K562 (cell line): ENCODE data around the gene TKT. TPM values are rescaled to one million over a fixed set of nuclear protein-coding genes. Genes with fewer than 3 reads are reported as not detected.

Source experiments
- ATF7 ChIP-seq: fragments of 450-650 bp; IDR thresholded peaks from 2 replicates; pipeline ENCODE4 v1.7.1; 2014; ENCODE audit warnings: mild to moderate bottlenecking, moderate library complexity
- BCL6 ChIP-seq: fragments of 250-450 bp; sonication (Bioruptor Pico); IDR thresholded peaks from 2 replicates; pipeline ENCODE4 v1.4.0; 2020
- GATAD2A ChIP-seq: fragments of 450-650 bp; IDR thresholded peaks from 2 replicates; pipeline ENCODE4 v1.6.1; 2017
- KDM4B ChIP-seq, 2 experiments: fragments of 450-650 bp in 1 of 2; sonication (generic) in 1 of 2; IDR thresholded peaks; 2 replicates each; pipeline ENCODE4 v1.6.1; 2016 to 2017; ENCODE audit warnings: borderline replicate concordance in 2 of 2, antibody characterized with exemption in 1 of 2, low read depth in 1 of 2, mild to moderate bottlenecking in 1 of 2
- SOX6 ChIP-seq: fragments of 450-650 bp; IDR thresholded peaks from 2 replicates; pipeline ENCODE4 v1.6.1; 2014; ENCODE audit warnings: mild to moderate bottlenecking
- ZBED1 ChIP-seq: IDR thresholded peaks from 2 replicates; pipeline ENCODE4 v1.6.1; 2014
- ZFP91 ChIP-seq: sonication (generic); formaldehyde crosslinking; IDR thresholded peaks from 2 replicates; pipeline ENCODE4 v1.8.0; 2022; ENCODE audit warnings: mild to moderate bottlenecking, missing genetic modification reagents
- ZNF12 ChIP-seq: sonication (generic); formaldehyde crosslinking; IDR thresholded peaks from 2 replicates; pipeline ENCODE4 v1.4.0; 2020; ENCODE audit warnings: mild to moderate bottlenecking, missing genetic modification reagents
- ZNF347 ChIP-seq: fragments of 450-650 bp; formaldehyde crosslinking; IDR thresholded peaks from 2 replicates; pipeline ENCODE4 v1.4.0; 2020; ENCODE audit warnings: low read depth, mild to moderate bottlenecking, moderate library complexity
- ZNF436 ChIP-seq: fragments of 250-450, 450-650 bp; sonication (Bioruptor Pico); formaldehyde crosslinking; IDR thresholded peaks from 2 replicates; pipeline ENCODE4 v1.7.0; 2020; ENCODE audit warnings: mild to moderate bottlenecking
- ZNF583 ChIP-seq: fragments of 250-450 bp; sonication (Bioruptor Pico); IDR thresholded peaks from 2 replicates; pipeline ENCODE4 v1.4.0; 2020
- ZSCAN29 ChIP-seq: fragments of 450-650 bp; IDR thresholded peaks from 2 replicates; pipeline ENCODE4 v1.6.1; 2017
- polyA plus RNA-seq, 8 experiments: library from polyadenylated mRNA; depleted of rRNA in 4 of 8; stranded (reverse) in 5 of 8; unstranded in 3 of 8; fragments of >200 nt; fragmentation: Nextera tagmentation in 2 of 8; fragmentation: Illumina TruSeq in 1 of 8; extraction: Ambion mirVana in 2 of 8; extraction: Trizol in 1 of 8; gene quantifications; 2 replicates each; pipeline versions ENCODE4 v1.2.1 to v1.2.3, GENCODE V29; 2011 to 2014; ENCODE audit warnings: inconsistent platforms in 1 of 8, missing spikeins in 1 of 8
- total RNA-seq, 7 experiments: library from RNA; depleted of rRNA in 6 of 7; stranded (reverse); fragments of >200 nt in 6 of 7; fragmentation: Illumina TruSeq in 2 of 7; extraction: Trizol in 2 of 7; gene quantifications; 2 replicates each; pipeline versions ENCODE4 v1.2.1 to v1.2.3, GENCODE V29; 2011 to 2021; ENCODE audit warnings: low replicate concordance in 1 of 7
- TF ChIP-seq, protein P1 (sequence below): IDR thresholded peaks from 3 replicates; pipeline ENCODE4 v1.6.1; 2011; ENCODE audit warnings: borderline replicate concordance, mild to moderate bottlenecking; ENCODE audit not compliant: insufficient read length, insufficient read depth
- TF ChIP-seq, protein P2 (sequence below): fragments of 450-650 bp; IDR thresholded peaks from 2 replicates; pipeline ENCODE4 v1.6.1; 2016; ENCODE audit warnings: borderline replicate concordance
- TF ChIP-seq, protein P3 (sequence below), 2 experiments: fragments of 450-650 bp in 1 of 2; IDR thresholded peaks; 2 replicates each; pipeline ENCODE4 v1.6.1; 2011 to 2017; ENCODE audit warnings: low read depth in 2 of 2, antibody characterized with exemption in 1 of 2, borderline replicate concordance in 1 of 2, low read length in 1 of 2, mild to moderate bottlenecking in 1 of 2, mixed read lengths in 1 of 2; ENCODE audit not compliant: control insufficient read depth in 1 of 2
- TF ChIP-seq, protein P4 (sequence below): fragments of 250-450 bp; sonication (Bioruptor Pico); IDR thresholded peaks from 2 replicates; pipeline ENCODE4 v1.5.0; 2020; ENCODE audit warnings: mild to moderate bottlenecking, borderline replicate concordance

Gene TKT
- total and polyA plus RNA-seq, 9 of the 15 experiments (the other 6 are each of a cell fraction or from before 2014, with no cell fraction given), result 58.1 to 401 (median 187) TPM

DNA sequence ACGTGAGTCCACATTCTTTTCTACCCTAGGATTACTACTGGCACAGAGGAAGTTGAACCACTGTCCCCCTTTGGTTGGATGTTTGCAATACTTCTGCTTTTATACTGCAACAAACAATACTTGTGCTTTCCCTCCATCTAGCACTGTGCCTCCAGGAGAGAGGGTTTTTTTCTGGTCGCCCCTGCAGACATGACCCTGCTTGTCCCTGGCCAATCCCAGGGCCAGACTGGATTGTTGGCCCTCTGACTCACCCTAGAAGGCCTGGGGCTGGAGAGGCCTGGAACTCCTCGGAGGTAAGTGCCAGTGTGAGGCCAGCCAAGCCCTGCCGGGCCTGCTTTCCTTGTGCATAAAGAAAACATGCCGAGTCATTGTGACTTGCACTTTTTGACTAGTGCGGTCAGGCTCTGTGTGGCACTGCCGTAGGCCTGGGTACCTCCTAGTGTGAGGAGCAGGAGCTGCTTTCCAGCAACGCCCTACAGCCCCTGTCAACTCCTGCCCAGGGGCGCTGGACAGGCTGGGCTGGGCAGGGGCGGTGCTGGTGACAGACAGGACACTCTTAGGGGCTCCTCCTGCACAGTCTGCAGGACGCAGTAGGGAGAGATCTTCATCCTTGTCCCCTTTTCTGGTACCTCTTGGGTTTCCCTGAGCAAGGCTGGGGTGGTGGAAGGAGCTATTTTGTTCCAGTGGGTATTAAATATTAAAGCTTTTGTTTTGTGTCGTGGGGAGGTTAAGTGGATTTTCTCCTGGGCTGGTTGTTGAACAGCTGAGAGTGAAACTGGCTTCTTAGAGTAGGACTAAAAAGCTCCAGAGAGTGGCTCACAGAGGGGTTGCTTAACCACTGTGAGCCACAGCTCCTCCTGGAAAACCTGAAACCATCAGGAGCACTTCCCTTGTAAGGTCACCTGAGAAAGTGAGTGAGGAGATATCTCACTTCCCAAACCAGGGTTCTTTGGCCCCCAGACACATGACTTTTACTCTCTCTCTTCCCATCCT is 14.4 kb upstream of the TKT start (continued):
- no peak for TF ChIP-seq ZFP91
- TF ChIP-seq SOX6, result peak; percentile 27; the same call in 1 of the 2 replicates
- TF ChIP-seq BCL6 (CRISPR knock-in tag), result no peak; the same call in 1 of the 2 replicates
- TF ChIP-seq ZNF436 (CRISPR knock-in tag), result no peak
- TF ChIP-seq ZNF347 (CRISPR knock-in tag), result no peak
- TF ChIP-seq, protein P1, sequence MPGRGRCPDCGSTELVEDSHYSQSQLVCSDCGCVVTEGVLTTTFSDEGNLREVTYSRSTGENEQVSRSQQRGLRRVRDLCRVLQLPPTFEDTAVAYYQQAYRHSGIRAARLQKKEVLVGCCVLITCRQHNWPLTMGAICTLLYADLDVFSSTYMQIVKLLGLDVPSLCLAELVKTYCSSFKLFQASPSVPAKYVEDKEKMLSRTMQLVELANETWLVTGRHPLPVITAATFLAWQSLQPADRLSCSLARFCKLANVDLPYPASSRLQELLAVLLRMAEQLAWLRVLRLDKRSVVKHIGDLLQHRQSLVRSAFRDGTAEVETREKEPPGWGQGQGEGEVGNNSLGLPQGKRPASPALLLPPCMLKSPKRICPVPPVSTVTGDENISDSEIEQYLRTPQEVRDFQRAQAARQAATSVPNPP, result no peak
- TF ChIP-seq ZNF12 (CRISPR knock-in tag), result no peak
- TF ChIP-seq GATAD2A, result peak; percentile 74; the same call in 1 of the 2 replicates
- TF ChIP-seq, protein P2, sequence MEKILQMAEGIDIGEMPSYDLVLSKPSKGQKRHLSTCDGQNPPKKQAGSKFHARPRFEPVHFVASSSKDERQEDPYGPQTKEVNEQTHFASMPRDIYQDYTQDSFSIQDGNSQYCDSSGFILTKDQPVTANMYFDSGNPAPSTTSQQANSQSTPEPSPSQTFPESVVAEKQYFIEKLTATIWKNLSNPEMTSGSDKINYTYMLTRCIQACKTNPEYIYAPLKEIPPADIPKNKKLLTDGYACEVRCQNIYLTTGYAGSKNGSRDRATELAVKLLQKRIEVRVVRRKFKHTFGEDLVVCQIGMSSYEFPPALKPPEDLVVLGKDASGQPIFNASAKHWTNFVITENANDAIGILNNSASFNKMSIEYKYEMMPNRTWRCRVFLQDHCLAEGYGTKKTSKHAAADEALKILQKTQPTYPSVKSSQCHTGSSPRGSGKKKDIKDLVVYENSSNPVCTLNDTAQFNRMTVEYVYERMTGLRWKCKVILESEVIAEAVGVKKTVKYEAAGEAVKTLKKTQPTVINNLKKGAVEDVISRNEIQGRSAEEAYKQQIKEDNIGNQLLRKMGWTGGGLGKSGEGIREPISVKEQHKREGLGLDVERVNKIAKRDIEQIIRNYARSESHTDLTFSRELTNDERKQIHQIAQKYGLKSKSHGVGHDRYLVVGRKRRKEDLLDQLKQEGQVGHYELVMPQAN, result no peak
- TF ChIP-seq, protein P3, sequence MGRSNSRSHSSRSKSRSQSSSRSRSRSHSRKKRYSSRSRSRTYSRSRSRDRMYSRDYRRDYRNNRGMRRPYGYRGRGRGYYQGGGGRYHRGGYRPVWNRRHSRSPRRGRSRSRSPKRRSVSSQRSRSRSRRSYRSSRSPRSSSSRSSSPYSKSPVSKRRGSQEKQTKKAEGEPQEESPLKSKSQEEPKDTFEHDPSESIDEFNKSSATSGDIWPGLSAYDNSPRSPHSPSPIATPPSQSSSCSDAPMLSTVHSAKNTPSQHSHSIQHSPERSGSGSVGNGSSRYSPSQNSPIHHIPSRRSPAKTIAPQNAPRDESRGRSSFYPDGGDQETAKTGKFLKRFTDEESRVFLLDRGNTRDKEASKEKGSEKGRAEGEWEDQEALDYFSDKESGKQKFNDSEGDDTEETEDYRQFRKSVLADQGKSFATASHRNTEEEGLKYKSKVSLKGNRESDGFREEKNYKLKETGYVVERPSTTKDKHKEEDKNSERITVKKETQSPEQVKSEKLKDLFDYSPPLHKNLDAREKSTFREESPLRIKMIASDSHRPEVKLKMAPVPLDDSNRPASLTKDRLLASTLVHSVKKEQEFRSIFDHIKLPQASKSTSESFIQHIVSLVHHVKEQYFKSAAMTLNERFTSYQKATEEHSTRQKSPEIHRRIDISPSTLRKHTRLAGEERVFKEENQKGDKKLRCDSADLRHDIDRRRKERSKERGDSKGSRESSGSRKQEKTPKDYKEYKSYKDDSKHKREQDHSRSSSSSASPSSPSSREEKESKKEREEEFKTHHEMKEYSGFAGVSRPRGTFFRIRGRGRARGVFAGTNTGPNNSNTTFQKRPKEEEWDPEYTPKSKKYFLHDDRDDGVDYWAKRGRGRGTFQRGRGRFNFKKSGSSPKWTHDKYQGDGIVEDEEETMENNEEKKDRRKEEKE (IDR thresholded peaks at IDR 0.05; ENCODE audit: borderline replicate concordance in 1 of 2, control insufficient read depth in 1 of 2, low read depth in 2 of 2, low read length in 1 of 2), result no peak
- no peak for TF ChIP-seq KDM4B (IDR thresholded peaks at IDR 0.05; ENCODE audit: borderline replicate concordance in 2 of 2, low read depth in 1 of 2)
- TF ChIP-seq, protein P4, sequence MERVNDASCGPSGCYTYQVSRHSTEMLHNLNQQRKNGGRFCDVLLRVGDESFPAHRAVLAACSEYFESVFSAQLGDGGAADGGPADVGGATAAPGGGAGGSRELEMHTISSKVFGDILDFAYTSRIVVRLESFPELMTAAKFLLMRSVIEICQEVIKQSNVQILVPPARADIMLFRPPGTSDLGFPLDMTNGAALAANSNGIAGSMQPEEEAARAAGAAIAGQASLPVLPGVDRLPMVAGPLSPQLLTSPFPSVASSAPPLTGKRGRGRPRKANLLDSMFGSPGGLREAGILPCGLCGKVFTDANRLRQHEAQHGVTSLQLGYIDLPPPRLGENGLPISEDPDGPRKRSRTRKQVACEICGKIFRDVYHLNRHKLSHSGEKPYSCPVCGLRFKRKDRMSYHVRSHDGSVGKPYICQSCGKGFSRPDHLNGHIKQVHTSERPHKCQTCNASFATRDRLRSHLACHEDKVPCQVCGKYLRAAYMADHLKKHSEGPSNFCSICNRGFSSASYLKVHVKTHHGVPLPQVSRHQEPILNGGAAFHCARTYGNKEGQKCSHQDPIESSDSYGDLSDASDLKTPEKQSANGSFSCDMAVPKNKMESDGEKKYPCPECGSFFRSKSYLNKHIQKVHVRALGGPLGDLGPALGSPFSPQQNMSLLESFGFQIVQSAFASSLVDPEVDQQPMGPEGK (CRISPR knock-in tag), result peak; percentile 32; the same call in 1 of the 2 replicates
- peak; percentile 36; the same call in 1 of the 2 replicates for TF ChIP-seq ATF7
- TF ChIP-seq ZBED1, result no peak
- TF ChIP-seq ZSCAN29, result no peak
- peak; percentile 95 for TF ChIP-seq ZNF583
